ENCODE measurements around the gene CRCP. TPM values are rescaled to one million over a fixed set of nuclear protein-coding genes. Genes with fewer than 3 reads are reported as not detected.

CRCP gene
- total RNA-seq, 6 experiments from 2014 or later, result 17.2 to 38.0 (median 24.4) TPM

GRCh38 chr7:66178258-66178657, 63.6 kb downstream of the CRCP start:
- Histone ChIP-seq H3K4me3 (no peak overlapping the region), H3K4me1 (peaks cover 0 to 4% (median 0%) of the 10 kb centered on the region in 4 donors), H3K27ac (no peak overlapping the region), H3K36me3 (no peaks in the 10 kb centered on the region), H3K27me3 (no peaks in the 10 kb centered on the region), H3K9me3 (no peaks in the 10 kb centered on the region)
- ATAC-seq (no peak), DNase-seq (no peak)
- intact Hi-C loops (cut with DNase I), result no loop called here
- WGBS (ENCODE audit: insufficient coverage, low coverage, low lambda C conversion rate, missing lambda C conversion rate), result 100% methylated on average over 2 of the region's 2 CpGs
- no peak for TF ChIP-seq POLR2A (IDR thresholded peaks at IDR 0.05)
- TF ChIP-seq, protein P1, sequence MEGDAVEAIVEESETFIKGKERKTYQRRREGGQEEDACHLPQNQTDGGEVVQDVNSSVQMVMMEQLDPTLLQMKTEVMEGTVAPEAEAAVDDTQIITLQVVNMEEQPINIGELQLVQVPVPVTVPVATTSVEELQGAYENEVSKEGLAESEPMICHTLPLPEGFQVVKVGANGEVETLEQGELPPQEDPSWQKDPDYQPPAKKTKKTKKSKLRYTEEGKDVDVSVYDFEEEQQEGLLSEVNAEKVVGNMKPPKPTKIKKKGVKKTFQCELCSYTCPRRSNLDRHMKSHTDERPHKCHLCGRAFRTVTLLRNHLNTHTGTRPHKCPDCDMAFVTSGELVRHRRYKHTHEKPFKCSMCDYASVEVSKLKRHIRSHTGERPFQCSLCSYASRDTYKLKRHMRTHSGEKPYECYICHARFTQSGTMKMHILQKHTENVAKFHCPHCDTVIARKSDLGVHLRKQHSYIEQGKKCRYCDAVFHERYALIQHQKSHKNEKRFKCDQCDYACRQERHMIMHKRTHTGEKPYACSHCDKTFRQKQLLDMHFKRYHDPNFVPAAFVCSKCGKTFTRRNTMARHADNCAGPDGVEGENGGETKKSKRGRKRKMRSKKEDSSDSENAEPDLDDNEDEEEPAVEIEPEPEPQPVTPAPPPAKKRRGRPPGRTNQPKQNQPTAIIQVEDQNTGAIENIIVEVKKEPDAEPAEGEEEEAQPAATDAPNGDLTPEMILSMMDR (IDR thresholded peaks at IDR 0.05), result no peak

DNA sequence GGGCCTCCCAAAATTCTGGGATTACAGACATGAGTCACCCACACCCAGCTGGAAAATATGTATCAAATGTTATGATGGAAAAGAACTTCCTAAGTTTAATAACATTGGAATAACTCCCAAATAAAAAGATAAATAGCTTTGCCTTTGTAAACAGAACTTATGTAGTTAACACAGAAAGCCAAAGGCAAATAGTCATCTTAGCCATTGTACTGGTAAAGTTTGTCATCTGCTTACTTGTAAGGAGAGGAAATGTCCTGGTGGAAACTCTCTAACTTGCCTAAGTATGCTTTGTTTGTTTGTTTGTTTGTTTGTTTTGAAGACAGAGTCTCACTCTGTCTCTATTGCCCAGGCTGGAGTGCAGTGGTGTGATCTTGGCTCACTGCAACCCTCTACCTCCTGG, 66.7 kb downstream of the CRCP start:
- Histone ChIP-seq H3K4me1 (peaks cover 0 to 4% (median 0%) of the 10 kb centered on the region in 4 donors), H3K4me3 (no peak overlapping the region), H3K27ac (no peak overlapping the region), H3K27me3 (no peaks in the 10 kb centered on the region), H3K36me3 (no peaks in the 10 kb centered on the region), H3K9me3 (no peaks in the 10 kb centered on the region)
- intact Hi-C loops (cut with DNase I), result no loop called here
- no peak for TF ChIP-seq POLR2A (IDR thresholded peaks at IDR 0.05)
- TF ChIP-seq, protein P1 (IDR thresholded peaks at IDR 0.05), result no peak
- no peak for ATAC-seq
- no peak for DNase-seq

DNA sequence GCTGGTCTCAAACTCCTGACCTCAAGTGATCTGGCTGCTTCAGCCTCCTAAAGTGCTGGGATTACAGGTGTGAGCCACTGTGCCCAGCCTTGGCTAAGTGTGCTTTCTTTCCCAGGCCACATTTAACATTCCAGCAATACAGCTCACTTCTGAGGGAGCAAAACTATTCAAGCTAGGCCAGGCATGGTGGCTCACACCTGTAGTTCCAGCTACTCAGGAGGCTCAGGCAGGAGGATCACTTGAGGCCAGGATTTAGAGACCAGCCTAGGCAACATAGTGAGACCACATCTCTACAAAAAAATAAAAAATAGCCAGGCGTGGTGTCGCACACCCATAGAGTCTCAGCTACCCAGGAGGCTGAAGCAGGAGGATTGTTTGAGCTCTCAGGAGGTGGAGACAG, 67.2 kb downstream of the CRCP start:
- intact Hi-C loops (cut with DNase I), result no loop called here
- no peaks in the 10 kb centered on the region for H3K9me3 ChIP-seq
- 100% methylated on average over 1 of the region's 2 CpGs for WGBS (ENCODE audit: insufficient coverage, low coverage, low lambda C conversion rate, missing lambda C conversion rate)
- peaks cover 0 to 4% (median 0%) of the 10 kb centered on the region in 4 donors for H3K4me1 ChIP-seq
- H3K27me3 ChIP-seq, result no peaks in the 10 kb centered on the region
- no peak overlapping the region for H3K27ac ChIP-seq
- ATAC-seq, result no peak
- no peak overlapping the region for H3K4me3 ChIP-seq
- no peak for DNase-seq
- H3K36me3 ChIP-seq, result no peaks in the 10 kb centered on the region
- TF ChIP-seq, protein P1 (IDR thresholded peaks at IDR 0.05), result no peak
- TF ChIP-seq POLR2A (IDR thresholded peaks at IDR 0.05), result no peak

GRCh38 chr7:66182920-66183319, 68.3 kb downstream of the CRCP start:
- no peaks in the 10 kb centered on the region for H3K9me3 ChIP-seq
- no peak overlapping the region for H3K27ac ChIP-seq
- no peaks in the 10 kb centered on the region for H3K36me3 ChIP-seq
- ATAC-seq, result no peak
- peaks cover 0 to 8% (median 4%) of the 10 kb centered on the region in 4 donors for H3K4me1 ChIP-seq
- 71% methylated on average over 2 of the region's 6 CpGs for WGBS (ENCODE audit: insufficient coverage, low coverage, low lambda C conversion rate, missing lambda C conversion rate)
- intact Hi-C loops (cut with DNase I), result no loop called here
- TF ChIP-seq, protein P1 (IDR thresholded peaks at IDR 0.05), result no peak
- no peak for TF ChIP-seq POLR2A (IDR thresholded peaks at IDR 0.05)
- no peaks in the 10 kb centered on the region for H3K27me3 ChIP-seq
- H3K4me3 ChIP-seq, result no peak overlapping the region
- no peak for DNase-seq

- Histone ChIP-seq H3K36me3 (no peaks in the 10 kb centered on the region), H3K9me3 (no peaks in the 10 kb centered on the region), H3K4me1 (peaks cover 0 to 15% (median 7%) of the 10 kb centered on the region in 4 donors), H3K27me3 (no peaks in the 10 kb centered on the region), H3K27ac (peak overlapping the region in 2 of 3 donors; percentile 58 to 98), H3K4me3 (no peak overlapping the region)
- no peak for DNase-seq
- intact Hi-C loops (cut with DNase I), result no loop called here
- peak in 1 of 4 donors; percentile 8 for ATAC-seq
- TF ChIP-seq, protein P1 (IDR thresholded peaks at IDR 0.05), result no peak
- TF ChIP-seq POLR2A (IDR thresholded peaks at IDR 0.05), result no peak
- WGBS (ENCODE audit: insufficient coverage, low coverage, low lambda C conversion rate, missing lambda C conversion rate), result 78% methylated on average over 2 of the region's 2 CpGs
Observed at GRCh38 chr7:66183700-66184099, 69.1 kb downstream of the CRCP start.
